Measurements from ENCODE around the gene FER.

- no peak for TF ChIP-seq ARHGAP35 (CRISPR knock-in tag; IDR thresholded peaks at IDR 0.05; ENCODE audit: borderline replicate concordance)
- no peak for TF ChIP-seq ZBTB21 (CRISPR knock-in tag; IDR thresholded peaks at IDR 0.05)
- TF ChIP-seq KLF16 (CRISPR knock-in tag; IDR thresholded peaks at IDR 0.05) = no peak
- no peak for TF ChIP-seq GABPB1 (CRISPR knock-in tag; IDR thresholded peaks at IDR 0.05)
- TF ChIP-seq ZBTB8A (CRISPR knock-in tag; IDR thresholded peaks at IDR 0.05; ENCODE audit: borderline replicate concordance, low read depth) = no peak
- TF ChIP-seq KAT7 (CRISPR knock-in tag; IDR thresholded peaks at IDR 0.05; ENCODE audit: borderline replicate concordance) = no peak
- no peak for TF ChIP-seq POLR2A (IDR thresholded peaks at IDR 0.05; ENCODE audit: insufficient read depth in 1 of 2, low read depth in 2 of 2, low read length in 2 of 2)
- TF ChIP-seq TAF1 (CRISPR knock-in tag; IDR thresholded peaks at IDR 0.05) = no peak
Measured at GRCh38 chr5:108950276-108950675, 202.6 kb downstream of the FER start.

Measured in HepG2 (cell line).